Fibroblast of the aortic adventitia (primary cell): Measurements from ENCODE around the gene RNPS1. TPM values are rescaled to one million over a fixed set of nuclear protein-coding genes. Genes with fewer than 3 reads are reported as not detected.

ENCODE experiments used
- DNase-seq: peaks from one replicate; pipeline ENCODE4 v3.0.0-alpha.2; 2010; ENCODE audit warnings: low read depth
- H3K4me3 ChIP-seq: 2 replicates; pipeline ENCODE4 v1.5.1; 2011; ENCODE audit warnings: low read depth, mild to moderate bottlenecking, control low read depth, low read length, moderate library complexity
- total RNA-seq: library from RNA; depleted of rRNA; stranded (reverse); fragments of >200 nt; gene quantifications from 2 replicates; pipeline ENCODE4 v1.2.3, GENCODE V29; 2012; ENCODE audit warnings: low replicate concordance
- TF ChIP-seq, protein P1 (sequence below): IDR thresholded peaks from 2 replicates; pipeline ENCODE4 v1.5.1; 2011; ENCODE audit warnings: mild to moderate bottlenecking, low read length, control low read depth, inconsistent platforms; ENCODE audit not compliant: insufficient read depth

RNPS1 gene, protein sequence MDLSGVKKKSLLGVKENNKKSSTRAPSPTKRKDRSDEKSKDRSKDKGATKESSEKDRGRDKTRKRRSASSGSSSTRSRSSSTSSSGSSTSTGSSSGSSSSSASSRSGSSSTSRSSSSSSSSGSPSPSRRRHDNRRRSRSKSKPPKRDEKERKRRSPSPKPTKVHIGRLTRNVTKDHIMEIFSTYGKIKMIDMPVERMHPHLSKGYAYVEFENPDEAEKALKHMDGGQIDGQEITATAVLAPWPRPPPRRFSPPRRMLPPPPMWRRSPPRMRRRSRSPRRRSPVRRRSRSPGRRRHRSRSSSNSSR
- total RNA-seq: 49.5 and 94.7 TPM in 2 replicates

DNA sequence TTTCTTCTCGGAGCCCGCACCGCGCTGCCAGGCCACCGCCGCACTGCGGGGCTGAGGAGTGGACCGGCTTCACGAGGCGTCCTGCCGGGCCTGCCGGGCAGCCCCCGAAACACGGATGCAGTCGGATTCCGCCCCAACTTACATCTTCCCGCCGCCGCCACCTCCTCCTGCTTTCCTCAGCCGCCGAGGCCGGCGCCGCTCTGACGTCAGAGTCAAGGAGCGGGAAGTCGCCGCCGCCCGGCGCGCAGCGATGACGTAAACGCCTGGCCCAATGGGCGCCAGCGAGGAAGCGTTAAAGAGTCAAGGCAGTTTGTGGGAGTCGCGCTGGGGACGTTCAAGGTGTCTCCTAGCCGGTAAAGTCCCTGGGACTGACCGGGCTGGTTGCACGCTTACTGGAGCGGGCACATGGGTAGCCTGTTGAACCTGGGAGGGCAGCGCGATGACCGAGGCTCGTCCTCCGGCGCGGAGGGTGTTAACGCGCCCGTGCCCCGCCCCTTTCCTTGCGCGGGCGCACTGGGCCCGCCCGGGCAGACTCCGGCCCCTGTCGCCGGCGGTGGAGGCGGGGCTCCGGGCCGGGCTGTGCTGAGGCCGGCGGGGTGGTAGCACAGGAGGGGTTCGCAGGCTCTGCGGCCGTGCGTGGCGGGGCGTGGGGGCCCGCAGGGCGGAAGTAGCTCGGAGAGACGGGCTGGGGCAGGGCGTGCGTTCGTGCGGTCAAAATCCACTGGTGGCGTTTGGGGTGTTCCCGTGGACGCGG, at the start of gene RNPS1:
RNPS1 (minus strand) TSS at position 214 of the 754 bp plus-strand sequence. CDS start 3,483 bp downstream, outside the sequence.
- DNase-seq: peak; percentile 95
- TF ChIP-seq, protein P1, sequence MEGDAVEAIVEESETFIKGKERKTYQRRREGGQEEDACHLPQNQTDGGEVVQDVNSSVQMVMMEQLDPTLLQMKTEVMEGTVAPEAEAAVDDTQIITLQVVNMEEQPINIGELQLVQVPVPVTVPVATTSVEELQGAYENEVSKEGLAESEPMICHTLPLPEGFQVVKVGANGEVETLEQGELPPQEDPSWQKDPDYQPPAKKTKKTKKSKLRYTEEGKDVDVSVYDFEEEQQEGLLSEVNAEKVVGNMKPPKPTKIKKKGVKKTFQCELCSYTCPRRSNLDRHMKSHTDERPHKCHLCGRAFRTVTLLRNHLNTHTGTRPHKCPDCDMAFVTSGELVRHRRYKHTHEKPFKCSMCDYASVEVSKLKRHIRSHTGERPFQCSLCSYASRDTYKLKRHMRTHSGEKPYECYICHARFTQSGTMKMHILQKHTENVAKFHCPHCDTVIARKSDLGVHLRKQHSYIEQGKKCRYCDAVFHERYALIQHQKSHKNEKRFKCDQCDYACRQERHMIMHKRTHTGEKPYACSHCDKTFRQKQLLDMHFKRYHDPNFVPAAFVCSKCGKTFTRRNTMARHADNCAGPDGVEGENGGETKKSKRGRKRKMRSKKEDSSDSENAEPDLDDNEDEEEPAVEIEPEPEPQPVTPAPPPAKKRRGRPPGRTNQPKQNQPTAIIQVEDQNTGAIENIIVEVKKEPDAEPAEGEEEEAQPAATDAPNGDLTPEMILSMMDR: no peak
- H3K4me3 ChIP-seq: peak within 1 kb of the TSS; percentile 75

DNA sequence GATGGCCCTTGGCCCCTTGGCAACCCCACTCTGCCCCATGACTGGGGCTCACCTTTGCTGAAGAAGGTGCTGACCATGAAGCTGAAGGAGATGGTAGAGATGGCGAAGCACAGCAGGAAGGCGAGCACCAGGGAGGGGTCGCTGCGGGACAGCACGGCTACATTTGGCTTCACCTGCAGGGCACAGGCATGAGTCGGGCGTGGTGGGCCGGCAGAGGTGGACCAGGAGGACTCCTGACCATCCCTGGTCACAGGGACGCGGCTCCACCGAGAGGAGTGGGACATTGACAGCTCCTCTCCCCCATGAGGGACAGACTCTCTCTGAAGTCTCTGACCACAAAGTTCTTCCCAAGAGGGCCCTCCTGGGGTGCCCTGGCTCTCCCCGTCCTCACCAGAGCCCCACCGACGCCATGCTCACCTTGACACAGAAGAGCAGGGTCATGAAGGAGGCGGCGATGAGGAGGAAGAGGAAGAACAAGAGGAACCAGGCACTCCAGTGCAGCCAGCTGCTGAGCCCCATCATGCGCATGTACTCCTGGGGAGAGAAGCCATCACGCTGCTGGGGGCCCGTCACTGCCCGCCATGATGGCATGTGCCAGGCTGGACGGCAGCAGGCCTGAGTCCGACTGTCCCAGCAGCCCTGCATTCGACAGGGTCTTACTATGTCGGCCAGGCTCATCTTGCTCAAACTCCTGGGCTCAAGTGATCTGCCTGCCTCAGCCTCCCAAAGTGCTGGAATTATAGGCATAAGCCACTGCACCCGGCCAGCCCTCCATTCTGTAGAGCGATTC, 49.5 kb upstream of the RNPS1 start:
- DNase-seq: no peak
- no peak overlapping the region for H3K4me3 ChIP-seq
- TF ChIP-seq, protein P1: no peak

DNA sequence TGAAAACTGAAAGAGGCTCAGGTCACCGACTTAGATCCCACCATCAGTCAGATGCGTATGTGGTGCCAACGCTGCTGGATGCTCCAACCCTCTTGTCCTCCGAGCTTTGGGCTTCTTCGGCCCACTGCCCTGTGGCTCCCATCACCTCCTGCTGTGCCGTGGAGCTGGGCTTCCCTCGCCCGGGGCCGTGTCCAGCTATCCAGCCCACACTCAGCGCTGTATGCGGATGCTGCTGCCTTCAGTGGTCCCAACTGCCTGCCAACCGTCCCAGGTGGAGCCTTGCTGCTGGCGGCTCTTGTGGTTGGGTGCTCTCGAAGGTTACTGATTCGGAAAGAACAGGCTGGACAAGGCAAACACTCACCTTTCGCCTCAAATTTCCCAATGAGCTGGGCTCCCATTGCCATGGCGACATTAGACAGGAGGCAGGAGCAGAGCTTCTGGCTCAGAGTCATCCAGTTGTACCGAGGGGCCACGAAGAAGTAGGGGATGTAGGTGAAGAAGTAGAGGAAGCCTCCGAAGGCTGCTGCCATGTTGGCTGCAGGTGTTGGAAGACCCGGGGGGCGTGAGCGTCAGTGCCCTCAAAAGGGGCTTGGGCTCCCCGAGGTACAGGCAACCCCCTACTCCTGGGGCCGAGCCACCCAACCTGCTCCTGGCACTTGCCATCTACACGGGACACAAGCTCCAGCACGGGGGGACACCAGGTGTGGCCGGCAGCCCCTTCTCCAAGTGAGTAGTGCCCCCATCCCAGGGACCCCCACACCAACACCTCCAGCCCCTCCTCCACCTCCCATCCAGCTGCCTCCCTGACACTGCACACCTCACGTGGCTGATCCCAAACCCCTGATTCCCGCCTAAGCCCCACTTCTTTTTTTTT, 40.4 kb upstream of the RNPS1 start:
- no peak overlapping the region for H3K4me3 ChIP-seq
- DNase-seq: no peak
- TF ChIP-seq, protein P1: no peak

DNA sequence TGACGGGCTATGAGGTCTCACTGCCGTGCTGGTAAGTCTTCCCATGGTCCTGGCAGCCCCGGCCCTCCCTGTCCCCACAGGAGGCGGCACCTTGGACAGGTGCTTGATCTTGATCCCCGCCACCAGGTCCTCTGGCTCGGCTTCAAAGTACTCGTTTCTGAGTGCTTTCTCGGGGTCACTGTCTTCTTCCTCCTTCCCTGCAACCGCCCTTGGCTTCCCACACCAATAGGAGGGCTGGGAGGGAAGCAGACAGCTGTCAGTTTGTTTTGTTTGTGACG, 31.9 kb upstream of the RNPS1 start:
- no peak overlapping the region for H3K4me3 ChIP-seq
- DNase-seq: no peak
- TF ChIP-seq, protein P1: no peak

DNA sequence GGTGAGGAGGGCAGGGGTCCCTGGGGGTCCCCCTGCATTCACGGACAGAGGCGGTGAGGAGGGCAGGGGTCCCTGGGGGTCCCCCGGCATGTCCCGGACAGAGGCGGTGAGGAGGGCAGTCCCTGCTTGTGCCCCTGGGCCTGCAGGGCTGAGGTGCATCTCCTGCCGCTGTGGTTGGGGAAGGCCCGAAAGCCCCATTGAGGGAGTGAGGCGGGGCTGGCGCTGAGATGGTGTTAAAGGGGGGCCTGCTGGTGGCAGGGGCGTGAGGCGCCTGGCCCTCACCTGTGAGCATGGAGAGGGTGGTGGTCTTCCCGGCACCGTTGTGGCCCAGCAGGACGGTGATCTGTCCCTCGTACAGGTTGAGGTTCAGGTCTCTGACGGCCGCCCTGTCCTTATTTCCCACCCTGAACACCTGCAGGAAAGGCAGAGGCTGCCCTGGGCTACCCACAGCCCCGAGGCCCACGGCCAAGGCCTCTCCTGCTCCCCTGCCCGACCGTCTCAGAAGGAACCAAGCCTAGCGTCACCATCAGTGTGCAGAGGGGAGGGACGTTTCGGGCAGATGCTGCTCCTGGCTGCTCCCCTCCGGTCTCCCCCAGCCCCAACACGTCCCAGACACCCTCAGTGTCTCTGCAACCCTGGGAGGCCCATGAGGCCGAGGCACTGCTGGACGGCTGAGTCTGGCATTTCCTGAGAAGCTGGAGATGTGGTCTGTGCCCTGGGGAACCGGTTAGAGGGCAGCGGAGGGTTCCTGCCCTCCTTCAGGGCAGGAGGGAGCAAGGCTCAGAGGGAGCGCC, 31.4 kb upstream of the RNPS1 start:
- no peak overlapping the region for H3K4me3 ChIP-seq
- no peak for DNase-seq
- TF ChIP-seq, protein P1: no peak
